GM12878 (cell line): ENCODE data around the gene FXN. TPM values are rescaled to one million over a fixed set of nuclear protein-coding genes. Genes with fewer than 3 reads are reported as not detected.

ENCODE experiments used
- ATAC-seq: fragments of 200-7000 bp; cut with Tn5 transposase; 3 replicates; pipeline ENCODE4 v1.9.1; 2020; ENCODE audit warnings: mild to moderate bottlenecking, moderate library complexity
- BruUV-seq: library from RNA; stranded (reverse); fragments of 400-500 nt; replicated peaks from 2 replicates; lab custom pipeline; 2021; lab: Mats Ljungman, UMichigan
- CTCF ChIA-PET: fragments of 300-600 bp; sonication (Branson Sonifier 250); formaldehyde crosslinking; extraction: SDS; loops from one replicate; lab custom pipeline; 2021; ENCODE audit warnings: inconsistent platforms; lab: Yijun Ruan, JAX
- POLR2A ChIA-PET: fragments of 350-600 bp; formaldehyde crosslinking; extraction: SDS; loops from one replicate; lab custom pipeline; 2021; ENCODE audit warnings: inconsistent platforms; lab: Charles Lee
- RAD21 ChIA-PET: fragments of 300-600 bp; sonication (Branson Sonifier 250); formaldehyde crosslinking; loops from one replicate; lab custom pipeline; 2023; ENCODE audit warnings: antibody characterized with exemption; ENCODE audit not compliant: unreplicated experiment; lab: Charles Lee
- SMC1A ChIA-PET: fragments of 300-600 bp; sonication (Branson Sonifier 250); formaldehyde crosslinking; loops from one replicate; lab custom pipeline; 2023; ENCODE audit not compliant: unreplicated experiment, uncharacterized antibody; lab: Charles Lee
- DNase-seq: peaks from one replicate; pipeline ENCODE4 v3.0.0-alpha.2; 2011; ENCODE audit warnings: low read depth, low spot score
- FAIRE-seq: peaks from 3 replicates; lab custom pipeline; 2011; peaks lifted over from hg19 to GRCh38; lab: Jason Lieb, UNC
- H2AFZ ChIP-seq: 2 replicates; pipeline ENCODE4 v1.6.0; 2011; ENCODE audit warnings: low read depth, low read length, control low read depth; ENCODE audit not compliant: control insufficient read depth
- H3K27ac ChIP-seq: 2 replicates; pipeline ENCODE4 v1.5.1; 2011; ENCODE audit warnings: control low read depth; ENCODE audit not compliant: control insufficient read depth, insufficient read depth
- H3K27me3 ChIP-seq, 2 experiments: replicated peaks in 1 of 2; 2 replicates each; pipeline versions ENCODE4 v1.6.0 to v1.6.1; 2011; ENCODE audit warnings: low read length in 1 of 2; ENCODE audit not compliant: control insufficient read depth in 2 of 2, insufficient read depth in 2 of 2
- H3K36me3 ChIP-seq, 2 experiments: 2 replicates each; pipeline ENCODE4 v1.5.1; 2011; ENCODE audit warnings: low read length in 1 of 2; ENCODE audit not compliant: control insufficient read depth in 2 of 2, insufficient read depth in 2 of 2
- H3K4me1 ChIP-seq: 2 replicates; pipeline ENCODE4 v1.6.1; 2011; ENCODE audit warnings: mild to moderate bottlenecking, low read length, moderate library complexity, mixed read lengths; ENCODE audit not compliant: control insufficient read depth, insufficient read depth
- H3K4me2 ChIP-seq: 2 replicates; pipeline ENCODE4 v1.6.0; 2011; ENCODE audit warnings: control low read depth; ENCODE audit not compliant: control insufficient read depth, insufficient read depth
- H3K4me3 ChIP-seq: fragments of 200-600 bp; sonication (generic); 2 replicates; pipeline ENCODE4 v1.5.1; 2016
- H3K79me2 ChIP-seq: 2 replicates; pipeline ENCODE4 v1.6.0; 2011; ENCODE audit warnings: low read length; ENCODE audit not compliant: control insufficient read depth, insufficient read depth
- H3K9ac ChIP-seq: 2 replicates; pipeline ENCODE4 v1.8.0; 2011; ENCODE audit warnings: low read length, control low read depth, mixed read lengths; ENCODE audit not compliant: control insufficient read depth, insufficient read depth
- H3K9me3 ChIP-seq: replicated peaks from 3 replicates; pipeline ENCODE4 v1.5.1; 2011; ENCODE audit warnings: mild to moderate bottlenecking, low read length; ENCODE audit not compliant: control insufficient read depth, insufficient read depth
- H4K20me1 ChIP-seq: 2 replicates; pipeline ENCODE4 v1.6.0; 2011; ENCODE audit not compliant: control insufficient read depth, insufficient read depth
- CBFB ChIP-seq: IDR thresholded peaks from 2 replicates; pipeline ENCODE4 v1.6.1; 2016; ENCODE audit warnings: antibody characterized with exemption, low read depth
- CREB1 ChIP-seq: IDR thresholded peaks from 2 replicates; pipeline ENCODE4 v1.6.1; 2012; ENCODE audit warnings: low read depth, mild to moderate bottlenecking, inconsistent platforms
- HCFC1 ChIP-seq: fragments of 150-350 bp; IDR thresholded peaks from 2 replicates; pipeline ENCODE4 v1.6.1; 2014; ENCODE audit warnings: low read length
- IRF4 ChIP-seq: IDR thresholded peaks from 2 replicates; pipeline ENCODE4 v1.6.1; 2011; ENCODE audit warnings: low read depth, low read length
- MTA2 ChIP-seq: fragments of 450-650 bp; IDR thresholded peaks from 2 replicates; pipeline ENCODE4 v1.6.1; 2016; ENCODE audit warnings: low read depth, mild to moderate bottlenecking, moderate library complexity
- POLR2AphosphoS5 ChIP-seq: IDR thresholded peaks from 2 replicates; pipeline ENCODE4 v1.6.1; 2011; ENCODE audit warnings: mild to moderate bottlenecking, low read length, inconsistent platforms
- RB1 ChIP-seq: fragments of 450-650 bp; formaldehyde crosslinking; IDR thresholded peaks from 2 replicates; pipeline ENCODE4 v1.6.1; 2017; ENCODE audit warnings: mild to moderate bottlenecking, borderline replicate concordance
- RELB ChIP-seq: fragments of 450-650 bp; IDR thresholded peaks from 2 replicates; pipeline ENCODE4 v1.6.1; 2017; ENCODE audit warnings: low read depth, mild to moderate bottlenecking, moderate library complexity
- WRNIP1 ChIP-seq: IDR thresholded peaks from 2 replicates; pipeline ENCODE4 v1.6.1; 2011; ENCODE audit warnings: low read depth, low read length, improper control_type of control experiment, borderline replicate concordance
- ZBTB40 ChIP-seq: fragments of 450-650 bp; IDR thresholded peaks from 2 replicates; pipeline ENCODE4 v1.6.1; 2016; ENCODE audit warnings: mild to moderate bottlenecking, moderate library complexity, borderline replicate concordance
- ZNF687 ChIP-seq: fragments of 450-650 bp; IDR thresholded peaks from 2 replicates; pipeline ENCODE4 v1.6.1; 2017; ENCODE audit warnings: mild to moderate bottlenecking, moderate library complexity
- ZSCAN29 ChIP-seq: fragments of 450-650 bp; IDR thresholded peaks from 2 replicates; pipeline ENCODE4 v1.6.1; 2017; ENCODE audit warnings: mild to moderate bottlenecking, moderate library complexity
- WGBS: methylation state at CpG from one replicate; pipeline ENCODE4 v1.1.6; 2016; ENCODE audit warnings: low lambda C conversion rate; ENCODE audit not compliant: insufficient replicate concordance, insufficient coverage; ENCODE audit errors: missing lambda C conversion rate; 5-methylcytosine and 5-hydroxymethylcytosine counted together
- in situ Hi-C: fragments of 300-500 bp; cut with MboI; formaldehyde crosslinking; loops from 9 replicates; pipeline ENCODE4 v1.14.3; 2018; ENCODE audit warnings: mixed read lengths
- intact Hi-C: fragments of 100-400 bp; cut with micrococcal nuclease; formaldehyde crosslinking; loops from one replicate; pipeline ENCODE4 v1.14.2; 2022; ENCODE audit not compliant: unreplicated experiment
- polyA plus RNA-seq, 11 experiments: library from polyadenylated mRNA; depleted of rRNA in 4 of 11; unstranded in 6 of 11; stranded (reverse) in 5 of 11; fragments of >200 nt; fragmentation: Nextera tagmentation in 4 of 11; fragmentation: Illumina TruSeq in 1 of 11; extraction: Ambion mirVana in 4 of 11; extraction: Trizol in 1 of 11; gene quantifications; 1 replicate in 1 of 11; 2 replicates in 10 of 11; pipeline versions ENCODE4 v1.2.1 to v1.2.3, GENCODE V29; 2011 to 2016; ENCODE audit warnings: inconsistent platforms in 2 of 11, missing spikeins in 2 of 11, low read depth in 1 of 11
- total RNA-seq, 4 experiments: library from RNA; depleted of rRNA in 3 of 4; stranded (reverse); fragments of >200 nt in 3 of 4; fragmentation: Illumina TruSeq in 1 of 4; extraction: Trizol in 1 of 4; gene quantifications; 2 replicates each; pipeline versions ENCODE4 v1.2.1 to v1.2.3, GENCODE V29; 2013 to 2021

The FXN gene
- total and polyA plus RNA-seq, 10 of the 15 experiments (the other 5 are each of a cell fraction or from before 2014, with no cell fraction given) = 7.3 to 78.0 (median 23.2) TPM

GRCh38 chr9:69028754-69029153 is 6.8 kb upstream of the FXN start:
- ChIA-PET RAD21 (interaction anchor here (1.2 kb wide), 1 partner anchor 29 kb away, joined by 3 read pairs; no protein-coding TSS in a partner anchor), POLR2A (no interaction called here), SMC1A (interaction anchor here (0.7 kb wide), 1 partner anchor 21 kb away, joined by 3 read pairs; no protein-coding TSS in a partner anchor), CTCF (interaction anchor here (0.6 to 1.7 kb wide), 7 partner anchors 8 to 446 kb away, joined by 3 to 5 read pairs (median 3); no protein-coding TSS in a partner anchor)
- DNase-seq = no peak
- 93% methylated on average over 2 of the region's 2 CpGs for WGBS
- TF ChIP-seq CBFB (no peak), CREB1 (no peak), WRNIP1 (no peak), RB1 (no peak), ZSCAN29 (no peak), ZBTB40 (no peak), ZNF687 (no peak), IRF4 (no peak), POLR2AphosphoS5 (no peak), HCFC1 (no peak), RELB (no peak), MTA2 (no peak)
- Histone ChIP-seq H3K36me3 (no peaks in the 10 kb centered on the region), H3K4me1 (peaks cover 6% of the 10 kb centered on the region), H3K79me2 (no peaks in the 10 kb centered on the region), H4K20me1 (no peaks in the 10 kb centered on the region), H3K4me3 (no peak overlapping the region), H3K4me2 (no peak overlapping the region), H3K9me3 (peaks cover 3% of the 10 kb centered on the region; the same call in 2 of the 3 replicates), H3K27me3 (no peaks in the 10 kb centered on the region), H2AFZ (no peak overlapping the region), H3K27ac (no peak overlapping the region), H3K9ac (no peak overlapping the region)
- in situ Hi-C loops = no loop called here
- BruUV-seq = no TSS peak
- no peak for FAIRE-seq
- ATAC-seq = no peak
- intact Hi-C loops = loop anchor here (5.0 kb wide), 1 partner anchor 446 kb away; no protein-coding TSS in a partner anchor
